Fibroblast of the aortic adventitia (primary cell): Measurements from ENCODE around the gene PRDM11. TPM values are rescaled to one million over a fixed set of nuclear protein-coding genes. Genes with fewer than 3 reads are reported as not detected.
A peak's percentile ranks its signal among the peaks of the same experiment; 100 is the strongest.

ENCODE experiments used
- DNase-seq: peaks from one replicate; pipeline ENCODE4 v3.0.0-alpha.2; 2010; ENCODE audit warnings: low read depth
- H3K4me3 ChIP-seq: 2 replicates; pipeline ENCODE4 v1.5.1; 2011; ENCODE audit warnings: low read depth, mild to moderate bottlenecking, control low read depth, low read length, moderate library complexity
- total RNA-seq: library from RNA; depleted of rRNA; stranded (reverse); fragments of >200 nt; gene quantifications from 2 replicates; pipeline ENCODE4 v1.2.3, GENCODE V29; 2012; ENCODE audit warnings: low replicate concordance
- TF ChIP-seq, protein P1 (sequence below): IDR thresholded peaks from 2 replicates; pipeline ENCODE4 v1.5.1; 2011; ENCODE audit warnings: mild to moderate bottlenecking, low read length, control low read depth, inconsistent platforms; ENCODE audit not compliant: insufficient read depth

PRDM11 gene
- total RNA-seq, 1 donor: 5.3 TPM

DNA sequence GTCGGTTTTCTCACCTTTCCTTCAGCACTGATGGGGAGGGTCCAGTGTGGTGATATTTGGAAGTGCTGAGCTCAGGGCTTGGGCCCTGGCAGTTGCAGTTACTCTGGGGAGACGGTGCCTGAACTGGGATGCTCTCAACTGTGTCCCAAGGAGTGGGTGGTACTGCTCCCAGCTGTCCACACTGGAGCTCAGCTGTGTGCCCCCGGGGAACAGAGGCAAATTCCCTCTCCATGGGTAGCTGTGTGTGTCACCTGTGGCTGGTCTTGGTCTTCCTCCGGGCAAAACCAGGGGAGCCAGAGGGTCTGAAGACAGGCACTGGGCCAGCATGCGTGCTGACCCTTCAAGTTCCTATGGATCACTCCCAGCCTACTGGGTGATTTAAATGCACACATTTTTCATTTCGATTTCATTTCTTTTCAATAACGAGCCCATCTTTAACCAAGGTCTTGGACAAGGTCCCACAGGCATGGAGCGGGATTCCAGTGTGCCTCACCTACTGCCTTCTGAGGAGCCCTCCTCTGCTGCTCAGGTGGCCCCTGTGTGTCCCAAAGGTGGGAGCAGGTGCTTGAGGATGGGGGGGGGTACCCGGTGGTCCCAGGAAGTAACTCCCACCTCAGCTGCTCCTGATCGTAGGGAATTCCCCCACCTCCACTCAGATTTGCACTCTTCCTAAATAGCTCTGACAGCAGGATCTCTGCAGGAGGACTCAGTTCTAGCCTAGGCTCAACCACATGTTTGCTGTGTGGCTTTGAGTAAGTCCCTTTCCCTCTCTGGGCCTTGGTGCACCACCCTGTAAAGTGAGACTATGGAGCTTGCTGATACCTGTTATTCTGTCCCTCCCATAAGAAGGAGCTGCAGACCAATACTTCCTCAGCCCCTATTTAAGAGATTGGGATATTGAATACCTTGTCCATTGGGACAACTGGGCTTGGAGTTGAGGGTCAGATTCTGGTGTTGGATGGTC, 16.8 kb downstream of the PRDM11 start:
- DNase-seq: no peak
- TF ChIP-seq, protein P1, sequence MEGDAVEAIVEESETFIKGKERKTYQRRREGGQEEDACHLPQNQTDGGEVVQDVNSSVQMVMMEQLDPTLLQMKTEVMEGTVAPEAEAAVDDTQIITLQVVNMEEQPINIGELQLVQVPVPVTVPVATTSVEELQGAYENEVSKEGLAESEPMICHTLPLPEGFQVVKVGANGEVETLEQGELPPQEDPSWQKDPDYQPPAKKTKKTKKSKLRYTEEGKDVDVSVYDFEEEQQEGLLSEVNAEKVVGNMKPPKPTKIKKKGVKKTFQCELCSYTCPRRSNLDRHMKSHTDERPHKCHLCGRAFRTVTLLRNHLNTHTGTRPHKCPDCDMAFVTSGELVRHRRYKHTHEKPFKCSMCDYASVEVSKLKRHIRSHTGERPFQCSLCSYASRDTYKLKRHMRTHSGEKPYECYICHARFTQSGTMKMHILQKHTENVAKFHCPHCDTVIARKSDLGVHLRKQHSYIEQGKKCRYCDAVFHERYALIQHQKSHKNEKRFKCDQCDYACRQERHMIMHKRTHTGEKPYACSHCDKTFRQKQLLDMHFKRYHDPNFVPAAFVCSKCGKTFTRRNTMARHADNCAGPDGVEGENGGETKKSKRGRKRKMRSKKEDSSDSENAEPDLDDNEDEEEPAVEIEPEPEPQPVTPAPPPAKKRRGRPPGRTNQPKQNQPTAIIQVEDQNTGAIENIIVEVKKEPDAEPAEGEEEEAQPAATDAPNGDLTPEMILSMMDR: no peak
- H3K4me3 ChIP-seq: no peak overlapping the region

DNA sequence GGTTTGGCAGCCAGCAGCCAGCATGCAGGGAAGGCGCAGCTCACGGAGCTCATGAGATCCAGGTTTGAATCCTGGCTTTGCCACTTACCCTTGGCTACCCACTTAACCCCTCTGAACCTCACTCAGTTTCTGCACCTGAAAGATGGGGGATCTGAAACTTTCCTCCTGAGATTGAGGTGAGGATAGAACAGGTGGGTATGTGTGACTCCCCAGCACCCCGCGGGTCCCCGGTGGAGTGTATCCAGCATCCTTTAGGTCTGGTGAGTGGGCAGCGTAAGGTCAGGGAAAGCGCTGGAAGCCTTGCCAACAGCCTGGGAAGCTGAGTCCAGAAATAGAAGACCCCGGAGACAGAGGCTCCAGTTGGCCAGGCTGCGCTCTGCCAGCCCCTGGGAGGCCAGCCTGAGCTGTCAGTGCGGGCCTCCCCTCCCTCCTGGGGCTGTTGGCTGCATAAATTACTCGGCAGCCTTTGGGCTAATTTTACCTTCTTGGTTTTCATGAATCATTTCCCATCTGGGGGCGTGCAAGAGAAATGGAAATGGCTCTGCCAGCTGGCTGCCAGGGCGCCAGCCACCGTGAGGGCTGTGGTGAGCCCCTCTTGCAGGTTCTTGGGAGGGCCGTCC, 17.6 kb downstream of the PRDM11 start:
- TF ChIP-seq, protein P1: no peak
- peak; percentile 12 for DNase-seq
- H3K4me3 ChIP-seq: no peak overlapping the region

DNA sequence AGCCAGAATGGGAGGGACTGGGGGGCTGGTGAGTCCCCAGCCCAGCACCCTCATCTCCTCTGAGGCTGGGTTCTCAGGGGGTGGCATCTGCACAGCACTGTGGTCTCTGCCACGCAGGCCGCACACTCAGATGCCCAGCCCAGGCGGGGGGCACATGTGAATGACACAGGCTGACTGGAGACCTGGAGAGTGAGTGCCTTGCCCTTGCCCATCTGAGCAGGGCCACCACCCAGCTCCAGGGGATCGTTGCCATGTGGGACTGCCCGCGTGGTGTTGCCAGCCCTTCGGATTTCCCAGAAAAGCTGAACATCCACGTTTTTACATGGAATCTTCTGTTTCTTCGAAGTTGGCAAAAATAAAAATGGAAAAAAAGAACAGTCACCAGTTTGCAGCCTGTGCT, 18.9 kb downstream of the PRDM11 start:
- no peak for DNase-seq

DNA sequence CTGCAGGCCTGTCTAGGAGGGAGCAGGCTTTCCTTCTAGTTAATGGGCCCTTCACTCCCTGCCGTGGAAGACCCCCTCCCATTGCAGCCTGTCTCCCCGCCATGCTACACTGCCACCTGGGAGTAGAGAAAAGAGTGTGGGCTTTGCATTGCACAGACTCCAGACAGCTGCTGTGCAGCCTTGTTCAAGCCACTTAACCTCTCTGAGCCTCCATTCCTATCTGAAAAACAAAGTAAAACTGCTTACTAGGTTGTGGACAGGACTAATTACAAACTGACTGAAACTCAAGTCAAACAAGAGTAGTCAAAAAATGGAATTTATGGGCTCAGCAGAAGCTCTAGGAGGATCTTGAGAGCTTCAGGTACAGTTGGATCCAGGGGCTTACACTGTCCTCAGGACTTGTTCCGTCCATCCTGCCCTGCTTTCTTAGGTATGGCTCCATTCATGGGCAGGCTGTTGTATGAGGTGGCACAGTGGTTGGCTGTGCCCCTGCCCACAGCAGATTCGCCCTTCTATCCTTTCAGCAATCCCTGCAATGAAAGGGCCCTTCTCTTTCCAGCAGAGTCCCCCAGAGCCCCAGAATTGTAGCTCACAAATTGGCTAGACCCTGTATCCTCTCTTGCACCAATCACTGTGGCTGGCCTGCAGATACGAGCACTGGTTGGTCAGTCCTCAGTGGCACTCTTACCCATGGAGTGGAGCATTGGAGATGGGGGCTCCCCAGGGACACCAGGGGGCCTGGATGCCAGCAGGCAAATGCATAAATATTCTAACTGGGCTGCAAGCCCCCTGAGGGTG, 19.6 kb downstream of the PRDM11 start:
- DNase-seq: no peak
- TF ChIP-seq, protein P1: no peak
- H3K4me3 ChIP-seq: no peak overlapping the region

More for the DNA sequence above, 18.9 kb downstream of the PRDM11 start:
- H3K4me3 ChIP-seq: no peak overlapping the region
- TF ChIP-seq, protein P1: no peak

DNA sequence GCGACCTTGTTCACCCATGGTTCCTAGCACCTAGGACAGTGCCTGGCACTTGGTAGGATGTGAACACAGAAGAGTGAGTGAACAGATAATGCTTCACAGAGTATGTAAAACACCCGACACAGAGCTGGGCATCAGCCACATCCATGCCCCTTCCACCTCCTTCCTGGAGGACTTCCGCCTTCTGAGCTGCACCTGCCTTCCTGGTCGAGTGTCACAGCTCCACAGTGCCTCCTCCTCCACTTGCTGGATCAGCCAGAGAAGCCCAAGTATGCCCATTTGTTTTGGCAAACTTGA, 20.1 kb downstream of the PRDM11 start:
- H3K4me3 ChIP-seq: no peak overlapping the region
- DNase-seq: no peak
- TF ChIP-seq, protein P1: no peak

DNA sequence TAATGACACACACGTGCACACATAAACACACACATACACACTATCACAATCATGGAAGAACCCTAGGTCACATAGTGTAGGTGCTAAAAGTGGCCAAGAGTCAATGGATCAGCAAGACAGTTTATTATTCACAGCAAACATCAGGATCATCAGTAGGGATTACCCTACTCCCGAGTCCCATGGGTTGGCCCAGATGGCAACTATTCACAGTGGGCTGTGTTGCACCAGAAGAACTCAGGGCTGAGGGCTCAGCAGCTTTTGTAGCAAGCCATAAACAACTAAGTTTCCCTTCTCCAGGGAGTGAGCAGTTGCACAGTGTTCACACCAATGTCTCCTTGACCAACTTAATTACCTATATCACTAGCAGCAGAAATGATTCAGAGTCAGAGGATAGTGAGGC, 20.8 kb downstream of the PRDM11 start:
- no peak for DNase-seq
- no peak overlapping the region for H3K4me3 ChIP-seq
- TF ChIP-seq, protein P1: no peak
